GM18498 (cell line): ENCODE measurements around the gene KCNH6.

Experiments
- ATAC-seq: cut with Tn5 transposase; IDR thresholded peaks from one replicate; pipeline ENCODE4 v1.9.1; 2021; ENCODE audit warnings: mild to moderate bottlenecking, moderate library complexity; ENCODE audit not compliant: unreplicated experiment

KCNH6 gene

GRCh38 chr17:63486317-63487013 lies 36.7 kb upstream of the KCNH6 start:
- ATAC-seq, result no peak

DNA sequence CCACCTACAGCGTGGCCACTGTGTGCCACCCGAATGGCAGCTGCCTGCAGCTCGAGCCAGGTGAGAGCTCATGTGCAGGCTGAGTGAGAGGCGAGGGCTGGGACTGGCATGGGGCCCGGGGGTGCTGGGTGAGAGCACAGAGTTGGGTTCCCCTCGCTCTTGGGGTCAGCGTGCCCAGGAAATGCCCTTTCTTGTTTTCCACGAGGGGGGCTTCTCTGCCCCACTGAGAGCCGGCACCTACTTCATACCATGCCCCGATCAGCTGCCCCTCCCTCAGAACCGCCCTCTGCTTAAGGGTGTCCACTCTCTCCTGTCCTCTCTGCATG lies 36.2 kb upstream of the KCNH6 start:
- ATAC-seq, result no peak

DNA sequence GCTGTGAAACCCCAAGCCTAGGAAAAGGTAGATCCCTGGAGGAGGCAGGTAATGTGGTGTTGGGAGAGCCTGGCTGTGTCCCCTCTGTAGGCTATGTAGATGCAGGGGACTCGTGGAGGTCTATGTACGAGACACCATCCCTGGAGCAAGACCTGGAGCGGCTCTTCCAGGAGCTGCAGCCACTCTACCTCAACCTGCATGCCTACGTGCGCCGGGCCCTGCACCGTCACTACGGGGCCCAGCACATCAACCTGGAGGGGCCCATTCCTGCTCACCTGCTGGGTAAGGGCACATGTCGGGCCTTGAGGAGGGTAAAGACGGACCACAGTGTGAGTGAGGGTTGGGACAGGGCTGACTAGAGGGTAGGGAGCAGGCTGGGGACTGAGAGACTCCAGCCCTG lies 34.3 kb upstream of the KCNH6 start:
- ATAC-seq, result no peak

- ATAC-seq, result no peak
These were observed 33.9 kb upstream of the KCNH6 start for GRCh38 chr17:63489291-63489690.

- ATAC-seq, result no peak
These were observed 32.8 kb upstream of the KCNH6 start for GRCh38 chr17:63490329-63490728.

- no peak for ATAC-seq
These were observed 32.2 kb upstream of the KCNH6 start for GRCh38 chr17:63490858-63491400.

- no peak for ATAC-seq
These were observed 31.7 kb upstream of the KCNH6 start for GRCh38 chr17:63491413-63491812.

DNA sequence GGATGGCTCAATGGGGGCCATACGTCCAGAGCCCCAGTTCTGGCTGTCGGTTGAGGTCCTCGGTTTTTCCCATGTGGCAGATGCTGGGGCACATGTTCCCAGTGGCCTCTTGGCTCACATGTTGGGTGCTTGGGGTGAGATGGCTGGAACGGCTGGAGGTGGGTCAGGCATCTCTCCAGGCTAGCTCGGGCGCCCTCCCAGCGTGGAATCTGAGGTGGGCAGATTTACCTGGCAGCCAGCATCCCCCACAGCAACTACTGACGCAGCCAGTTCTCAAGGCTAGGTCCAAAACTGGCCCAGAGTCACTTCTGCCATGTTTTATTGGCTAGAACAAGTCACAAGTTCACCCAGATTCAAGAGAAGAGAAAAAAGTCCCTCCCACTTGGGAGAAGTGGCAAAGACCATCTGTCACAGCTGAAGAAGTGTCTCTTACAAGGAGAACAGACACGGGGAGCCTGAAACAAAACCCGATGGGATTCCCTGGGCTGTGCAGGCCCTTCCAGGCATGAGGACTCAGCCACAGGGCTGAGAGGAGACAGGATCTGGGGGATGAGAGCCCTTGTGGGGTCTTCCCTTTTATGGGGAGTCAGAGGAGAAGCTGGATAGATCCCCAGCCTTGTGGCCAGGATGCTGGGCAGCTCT lies 31.1 kb upstream of the KCNH6 start:
- ATAC-seq, result no peak

DNA sequence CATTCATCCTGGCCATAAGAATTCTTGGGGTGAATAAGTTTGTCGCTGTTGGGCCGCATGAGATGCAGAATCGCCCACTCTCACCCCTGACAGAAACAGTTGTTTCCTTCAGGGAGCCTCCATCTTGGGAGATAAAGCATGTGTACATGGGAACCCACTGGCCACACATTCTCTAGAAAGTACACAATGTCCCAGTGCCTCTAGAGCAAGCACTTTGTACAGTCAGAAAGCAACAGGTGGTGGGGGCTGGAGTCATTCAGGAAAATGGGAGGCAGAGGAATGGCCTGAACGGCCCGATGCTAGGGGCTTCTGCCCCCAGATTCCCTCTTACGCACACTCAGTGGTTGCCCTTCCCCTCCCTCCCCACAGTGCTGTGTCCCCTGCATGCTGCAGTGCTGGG lies 30.2 kb upstream of the KCNH6 start:
- ATAC-seq, result no peak

- ATAC-seq, result no peak
These were observed 29.7 kb upstream of the KCNH6 start for GRCh38 chr17:63493411-63493810.

DNA sequence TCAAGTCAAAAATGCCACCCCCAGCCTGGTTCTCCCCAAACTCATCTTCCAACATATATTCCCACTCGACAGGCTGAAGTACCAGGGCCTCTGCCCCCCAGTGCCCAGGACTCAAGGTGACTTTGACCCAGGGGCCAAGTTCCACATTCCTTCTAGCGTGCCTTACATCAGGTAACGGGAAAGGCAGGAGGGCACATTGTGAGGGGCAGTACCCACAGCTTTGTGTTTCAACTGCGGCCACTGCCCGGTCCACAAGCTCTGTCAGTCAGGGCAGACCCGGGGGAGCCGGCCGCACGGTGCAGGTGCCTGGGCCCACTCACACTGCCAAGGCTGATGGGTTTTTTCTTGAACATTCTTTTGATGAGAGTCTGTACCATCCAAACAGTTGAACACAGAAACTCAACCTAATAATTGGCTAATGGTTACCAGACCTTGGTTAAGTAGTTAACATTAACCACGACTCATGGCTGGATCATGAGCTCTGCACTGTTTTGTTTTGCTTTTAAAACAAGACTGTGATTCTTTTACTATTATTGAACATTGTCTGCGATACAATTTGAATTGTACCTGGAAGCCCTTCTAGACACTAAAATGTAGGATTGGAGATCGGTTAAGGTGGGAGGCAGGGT lies 28.7 kb upstream of the KCNH6 start:
- ATAC-seq, result no peak

GRCh38 chr17:63495491-63495890 lies 27.7 kb upstream of the KCNH6 start:
- ATAC-seq, result no peak

DNA sequence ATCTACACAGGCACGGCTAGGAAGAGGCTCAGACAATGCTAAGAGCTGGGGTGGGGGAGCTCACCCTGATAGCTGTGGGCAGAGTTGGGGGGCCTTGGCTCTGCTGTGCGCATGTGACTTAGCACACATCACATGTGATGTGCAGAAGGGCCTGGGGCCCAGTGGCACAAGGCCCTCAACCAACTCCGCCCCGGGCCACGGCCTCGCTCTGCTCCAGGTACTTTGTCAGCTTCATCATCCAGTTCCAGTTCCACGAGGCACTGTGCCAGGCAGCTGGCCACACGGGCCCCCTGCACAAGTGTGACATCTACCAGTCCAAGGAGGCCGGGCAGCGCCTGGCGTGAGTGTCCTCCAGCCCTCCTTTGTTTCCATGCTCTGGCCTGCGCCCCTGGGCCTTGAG lies 27.0 kb upstream of the KCNH6 start:
- no peak for ATAC-seq

DNA sequence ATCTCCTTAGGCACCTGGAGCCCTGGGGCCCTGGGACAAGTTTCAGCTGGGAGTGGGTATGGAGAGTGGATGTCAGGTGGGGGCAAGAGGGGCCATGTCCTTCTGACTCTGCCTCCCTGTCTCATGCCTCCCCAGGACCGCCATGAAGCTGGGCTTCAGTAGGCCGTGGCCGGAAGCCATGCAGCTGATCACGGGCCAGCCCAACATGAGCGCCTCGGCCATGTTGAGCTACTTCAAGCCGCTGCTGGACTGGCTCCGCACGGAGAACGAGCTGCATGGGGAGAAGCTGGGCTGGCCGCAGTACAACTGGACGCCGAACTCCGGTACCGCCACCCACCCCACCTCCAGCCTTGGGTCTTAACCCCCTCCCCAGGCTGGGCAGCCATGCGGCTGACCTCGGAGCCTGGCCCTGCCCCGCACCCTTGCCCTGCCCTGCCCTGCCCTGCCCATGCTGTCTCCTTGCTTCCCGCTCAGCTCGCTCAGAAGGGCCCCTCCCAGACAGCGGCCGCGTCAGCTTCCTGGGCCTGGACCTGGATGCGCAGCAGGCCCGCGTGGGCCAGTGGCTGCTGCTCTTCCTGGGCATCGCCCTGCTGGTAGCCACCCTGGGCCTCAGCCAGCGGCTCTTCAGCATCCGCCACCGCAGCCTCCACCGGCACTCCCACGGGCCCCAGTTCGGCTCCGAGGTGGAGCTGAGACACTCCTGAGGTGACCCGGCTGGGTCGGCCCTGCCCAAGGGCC lies 26.3 kb upstream of the KCNH6 start:
- no peak for ATAC-seq

GRCh38 chr17:63497708-63498483 lies 25.3 kb upstream of the KCNH6 start:
- ATAC-seq, result no peak

DNA sequence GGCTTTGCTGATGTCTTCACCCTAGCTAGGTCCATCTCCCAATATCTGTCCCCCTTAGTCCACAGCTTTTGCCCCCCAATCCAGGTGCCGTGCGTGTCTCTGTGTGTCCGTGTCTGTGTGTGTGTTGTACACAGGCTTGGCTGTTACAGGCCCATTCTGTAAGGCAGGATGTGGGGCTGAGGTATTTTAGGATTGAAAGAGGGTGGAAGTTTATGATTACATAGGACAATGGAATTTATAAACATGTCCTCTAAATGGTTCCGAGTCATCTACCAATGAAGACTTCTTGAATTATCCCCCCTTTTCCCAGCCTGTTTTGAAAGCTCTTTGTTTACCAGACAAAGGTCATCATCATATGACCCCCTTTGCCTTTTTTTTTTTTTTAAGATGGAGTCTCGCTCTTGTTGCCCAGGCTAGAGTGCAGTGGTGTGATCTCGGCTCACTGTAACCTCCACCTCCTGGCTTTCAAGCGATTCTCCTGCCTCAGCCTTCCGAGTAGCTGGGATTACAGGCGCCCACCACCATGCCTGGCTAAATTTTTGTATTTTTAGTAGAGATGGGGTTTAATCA lies 24.4 kb upstream of the KCNH6 start:
- no peak for ATAC-seq

GRCh38 chr17:63500543-63501390 lies 22.4 kb upstream of the KCNH6 start:
- ATAC-seq, result no peak

GRCh38 chr17:63503341-63503705 lies 19.8 kb upstream of the KCNH6 start:
- no peak for ATAC-seq

DNA sequence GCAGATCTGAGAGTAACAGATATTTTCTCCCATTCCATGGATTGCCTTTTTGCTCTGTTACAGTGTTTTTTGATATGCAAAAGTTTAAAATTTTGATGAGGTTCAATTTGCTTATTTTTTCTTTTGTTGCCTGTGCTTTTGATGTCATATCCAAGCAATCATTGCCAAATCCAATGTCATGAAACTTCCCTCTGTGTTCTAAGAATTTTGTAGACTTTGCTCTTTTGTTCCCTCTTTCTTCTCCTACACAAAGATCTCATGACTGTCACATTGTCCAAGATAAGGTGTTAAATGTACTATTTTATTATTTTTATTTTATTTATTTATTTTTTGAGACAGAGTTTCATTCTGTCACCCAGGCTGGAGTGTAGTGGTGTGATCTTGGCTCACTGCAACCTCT lies 18.9 kb upstream of the KCNH6 start:
- ATAC-seq, result no peak

- ATAC-seq, result no peak
These were observed 17.8 kb upstream of the KCNH6 start for GRCh38 chr17:63505341-63505740.
